Activated CD4-positive, CD25-positive, alpha-beta regulatory T cell treated with anti-CD3 and anti-CD28 coated beads, Interleukin-2, amount 50 U/mL, for 72 hours (primary cell): Measurements from ENCODE around the gene KRTAP10-3.
A peak's percentile ranks its signal among the peaks of the same experiment; 100 is the strongest.

Source experiments
- DNase-seq: peaks from one replicate; pipeline ENCODE4 v3.0.0; 2021

The KRTAP10-3 gene

DNA sequence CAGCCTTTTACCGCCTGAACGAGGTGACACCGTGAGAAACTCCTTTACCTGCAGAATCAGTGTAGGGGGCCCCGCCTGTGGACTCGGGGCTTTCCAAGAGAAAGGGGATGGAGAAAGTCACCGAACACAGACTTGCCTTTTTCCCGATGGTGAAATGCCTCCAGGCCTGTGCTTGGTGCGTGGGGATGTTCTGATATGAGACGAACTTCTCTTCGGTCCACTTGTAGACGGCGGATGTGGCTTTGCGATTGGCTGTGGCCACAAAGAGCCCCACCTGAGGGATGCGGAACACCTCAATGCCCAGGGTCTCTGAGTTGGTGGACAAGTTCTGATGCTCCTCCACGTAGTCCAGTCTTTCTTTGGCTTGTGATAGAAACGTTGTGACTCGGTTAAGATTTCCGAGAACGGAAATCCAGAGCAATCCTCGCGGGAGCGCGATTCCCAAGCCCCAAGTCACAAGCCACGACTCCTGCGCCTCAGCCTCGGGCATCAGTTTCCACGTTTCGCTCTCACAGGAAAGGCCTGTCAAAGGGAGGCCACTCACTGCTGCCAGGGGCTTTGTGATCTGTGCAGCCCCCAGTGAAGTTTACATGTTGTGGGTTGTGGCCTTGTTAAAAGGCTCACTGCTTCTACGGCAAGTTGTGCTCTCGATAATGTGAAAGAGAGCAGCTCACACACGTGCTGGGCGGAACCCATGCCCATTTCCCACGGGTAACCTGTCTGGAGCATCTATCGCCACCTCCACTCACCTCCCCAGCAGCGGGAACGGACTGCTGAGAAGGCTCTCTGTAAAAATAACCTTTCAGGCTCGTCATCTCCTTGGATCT, 31.2 kb downstream of the KRTAP10-3 start:
- DNase-seq = no peak

DNA sequence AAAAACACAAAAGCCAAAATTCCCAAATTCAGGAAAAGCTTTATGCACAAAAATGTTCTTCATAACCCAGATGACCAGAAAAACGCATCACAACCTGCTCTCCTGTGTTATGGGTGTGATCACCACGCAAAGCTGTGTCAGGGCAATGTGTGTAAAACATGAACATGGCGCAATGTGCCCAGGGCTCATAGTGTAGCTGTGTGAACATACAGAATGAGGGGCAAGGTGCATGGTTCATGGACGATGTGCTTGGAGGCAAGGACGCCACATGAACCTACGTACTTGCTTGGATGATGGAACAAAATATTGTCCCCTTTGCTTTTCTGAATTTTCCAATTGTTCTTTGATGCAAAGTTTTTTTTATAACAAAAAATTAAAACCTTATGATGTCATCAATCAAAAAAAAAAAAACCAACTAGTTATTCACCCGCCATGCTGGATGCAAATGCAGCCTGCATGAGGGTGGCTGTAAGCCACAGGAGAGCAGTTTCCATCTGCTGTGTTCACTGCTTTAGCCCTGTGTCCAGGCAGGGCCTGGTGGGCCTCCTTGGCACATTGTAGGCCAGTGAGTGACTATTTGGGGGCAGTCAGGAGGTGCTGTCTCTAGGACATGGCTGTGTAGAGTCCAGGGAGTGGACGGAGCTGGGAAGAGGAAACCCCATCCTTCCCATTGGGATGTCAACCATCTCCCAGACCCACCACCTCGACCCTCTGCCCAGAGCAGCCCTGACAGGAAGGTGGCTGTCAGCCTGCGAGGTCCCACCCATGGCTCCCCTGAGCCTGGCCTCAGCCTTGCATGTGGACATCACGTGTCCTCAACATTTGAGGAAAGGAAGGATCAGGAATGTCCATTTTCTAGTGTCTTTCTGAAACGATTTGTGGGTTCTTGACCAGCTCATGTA, 32.2 kb downstream of the KRTAP10-3 start:
- DNase-seq = peak; percentile 8

DNA sequence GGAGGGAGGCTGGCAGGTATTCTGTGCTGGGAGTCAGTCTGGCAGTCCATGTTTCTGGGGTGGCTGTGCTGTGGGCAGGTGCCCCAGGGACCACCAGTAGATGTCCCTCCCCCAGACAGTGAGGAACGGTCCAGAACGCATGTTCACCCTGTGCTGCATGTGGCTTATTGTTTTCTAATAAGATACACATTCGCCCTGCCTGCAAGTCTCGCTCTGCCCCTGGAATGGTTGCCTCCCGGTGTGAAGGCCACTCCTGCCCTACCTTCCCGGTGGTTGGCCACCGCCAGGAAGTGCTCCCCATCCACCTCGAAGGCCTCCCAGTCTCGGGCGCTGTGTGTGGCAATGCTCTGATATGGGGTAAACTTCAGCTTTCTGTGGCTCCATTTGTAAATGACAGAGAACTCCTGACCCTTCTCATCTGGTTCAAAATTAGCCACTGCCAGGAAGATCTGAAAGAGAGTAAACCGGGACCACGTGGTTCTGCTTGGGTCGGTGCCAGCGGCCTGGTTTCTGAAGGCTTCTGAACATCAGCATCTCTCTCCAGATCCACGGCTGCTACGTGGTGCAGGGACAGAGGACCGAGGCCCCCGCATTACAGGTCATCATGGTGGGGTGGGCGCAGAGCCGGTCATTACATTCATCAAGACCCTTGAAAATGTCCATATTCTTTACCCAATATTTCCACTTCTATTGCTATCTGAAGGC, 33.1 kb downstream of the KRTAP10-3 start:
- DNase-seq = no peak

- DNase-seq = peak; percentile 22
Observed at GRCh38 chr21:44524414-44525371, 33.9 kb downstream of the KRTAP10-3 start.

- no peak for DNase-seq
Observed at GRCh38 chr21:44523567-44524413, 34.8 kb downstream of the KRTAP10-3 start.

- no peak for DNase-seq
Observed at GRCh38 chr21:44522753-44523204, 35.8 kb downstream of the KRTAP10-3 start.

GRCh38 chr21:44521928-44522752, 36.5 kb downstream of the KRTAP10-3 start:
- peak; percentile 28 for DNase-seq

GRCh38 chr21:44521301-44521927, 37.2 kb downstream of the KRTAP10-3 start:
- peak; percentile 21 for DNase-seq

- no peak for DNase-seq
Observed at GRCh38 chr21:44520326-44521300, 38.0 kb downstream of the KRTAP10-3 start.

- no peak for DNase-seq
Observed at GRCh38 chr21:44519346-44520325, 39.0 kb downstream of the KRTAP10-3 start.

DNA sequence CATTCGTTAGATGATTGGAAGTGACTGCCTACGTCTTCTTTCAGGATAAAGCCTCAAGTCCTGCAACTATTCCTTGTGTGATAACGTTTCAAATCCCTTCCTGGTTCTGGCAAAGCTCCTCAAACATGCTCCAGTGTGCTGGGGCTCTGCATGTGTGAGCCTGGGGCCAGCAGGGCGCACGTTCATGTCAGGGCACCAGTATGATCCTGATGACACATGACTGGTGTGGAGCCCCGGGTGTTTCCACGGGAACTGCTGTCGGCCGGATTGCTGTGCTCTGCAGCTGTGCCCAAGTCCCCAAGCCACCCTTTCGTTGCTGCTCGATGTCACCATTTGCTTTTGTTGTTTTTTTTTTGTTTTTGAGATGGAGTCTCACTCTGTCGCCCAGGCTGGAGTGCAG, 39.9 kb downstream of the KRTAP10-3 start:
- DNase-seq = no peak

DNA sequence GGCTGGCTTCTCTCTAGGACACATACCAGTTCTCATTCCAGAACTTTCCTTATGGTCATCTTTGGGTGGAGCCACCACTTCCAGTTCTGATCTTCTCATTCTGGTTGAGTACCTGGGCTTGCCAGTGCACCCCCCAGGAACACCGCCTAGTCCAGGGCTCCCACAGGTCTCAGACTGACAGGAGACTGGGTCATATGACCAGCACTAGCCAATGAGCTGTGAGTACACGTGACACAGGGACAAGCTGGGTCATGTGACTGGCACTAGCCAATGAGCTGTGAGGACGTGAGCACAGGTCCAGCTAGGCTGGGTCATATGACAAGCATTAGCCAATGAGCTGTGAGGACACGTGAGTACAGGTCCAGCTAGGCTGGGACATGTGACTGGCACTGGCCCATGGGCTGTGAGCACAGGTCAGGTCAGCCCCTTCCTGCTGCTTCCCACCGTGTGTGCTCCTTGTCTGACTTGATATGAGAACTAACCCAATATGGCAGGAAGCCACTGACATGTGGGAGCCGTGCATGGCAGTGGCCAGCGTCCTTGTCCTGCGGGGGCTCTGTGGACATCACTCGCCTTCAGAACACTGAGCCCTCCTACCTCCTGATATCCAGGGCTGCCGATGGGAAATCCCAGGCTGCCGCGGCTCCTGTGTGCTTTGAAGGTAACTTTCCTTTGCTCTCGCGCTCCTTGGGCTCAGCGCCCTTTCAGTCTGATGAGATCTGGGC, 41.3 kb downstream of the KRTAP10-3 start:
- peak; percentile 78 for DNase-seq

- no peak for DNase-seq
Observed at GRCh38 chr21:44516828-44517174, 41.8 kb downstream of the KRTAP10-3 start.

DNA sequence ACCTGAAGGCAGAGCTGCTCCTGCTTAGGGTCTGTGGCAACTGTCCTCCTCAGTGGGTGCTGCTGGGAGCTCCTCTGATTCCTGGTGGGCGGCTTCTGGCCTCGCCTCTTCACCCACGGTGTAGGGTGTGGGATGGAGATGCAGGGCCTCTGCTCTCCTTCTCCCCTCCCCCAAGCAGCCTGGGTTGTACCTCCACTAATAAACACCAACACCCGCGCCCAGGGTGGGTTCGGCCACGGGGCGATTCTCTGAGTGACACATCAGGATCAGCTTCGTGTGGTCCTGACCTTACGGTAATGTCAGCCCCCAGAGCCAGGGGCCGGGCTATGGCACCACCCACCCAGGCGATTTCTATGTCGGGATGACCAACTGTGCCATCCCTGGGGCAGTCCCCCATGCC, 42.3 kb downstream of the KRTAP10-3 start:
- no peak for DNase-seq

DNA sequence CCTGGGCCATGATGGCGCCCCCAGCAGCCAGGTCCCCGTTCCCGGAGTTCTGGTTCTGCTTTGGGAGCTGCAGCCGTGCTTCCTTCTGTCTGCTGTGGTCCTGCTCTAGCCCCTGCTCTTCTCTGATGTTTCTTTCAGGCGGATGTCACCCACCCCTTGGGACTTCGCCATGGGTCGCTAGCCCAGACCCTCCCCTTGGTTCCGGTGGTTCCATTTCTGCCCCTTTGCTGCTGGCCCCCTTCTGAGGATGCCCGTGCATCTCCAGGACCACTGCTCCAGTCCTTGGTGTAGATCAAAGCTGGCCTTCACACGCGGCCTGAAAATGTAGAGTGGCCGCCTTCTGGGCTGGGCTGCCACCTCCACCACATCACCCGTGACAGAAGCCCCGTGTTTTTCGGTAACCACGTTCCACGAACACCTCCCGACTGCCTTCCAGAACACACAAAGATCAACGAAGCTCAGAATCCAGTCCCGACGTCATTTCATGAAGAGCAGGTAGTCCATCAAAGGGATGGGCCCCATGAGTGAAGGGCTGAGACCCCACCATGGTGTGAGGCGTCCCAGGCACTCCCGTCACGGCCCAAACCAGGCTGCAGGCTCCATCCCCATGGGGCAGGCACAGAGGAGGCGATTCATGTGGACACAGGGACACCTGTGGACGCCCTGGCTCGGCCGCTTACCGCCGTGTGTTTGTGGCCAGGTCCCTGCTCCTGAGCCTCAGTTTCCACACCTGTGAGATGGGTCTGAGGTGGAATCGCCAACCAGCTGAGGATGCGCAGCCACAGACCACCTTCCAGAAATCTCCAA, 43.0 kb downstream of the KRTAP10-3 start:
- DNase-seq = no peak
